ENCODE data around the gene FNIP2.

GRCh38 chr4:158836002-158836369 is 67.2 kb downstream of the FNIP2 start:
- TF ChIP-seq NFRKB (IDR thresholded peaks at IDR 0.05) (no peak), SP1 (IDR thresholded peaks at IDR 0.05) (no peak), ELF4 (IDR thresholded peaks at IDR 0.05) (no peak), FOXM1 (IDR thresholded peaks at IDR 0.05; ENCODE audit: borderline replicate concordance) (no peak)

All from HEK293T (cell line).